Chondrocyte (in vitro differentiated cells): ENCODE results near the gene CCNL1. TPM values are rescaled to one million over a fixed set of nuclear protein-coding genes. Genes with fewer than 3 reads are reported as not detected.
A peak's percentile ranks its signal among the peaks of the same experiment; 100 is the strongest.
"Not testable (repeated sequence)": the region's sequence is repeated elsewhere in the genome, so short reads cannot be mapped to it uniquely, and the experiment has no call there.

Experiments
- DNase-seq: peaks from one replicate; pipeline ENCODE4 v3.0.0; 2021; ENCODE audit warnings: mixed read lengths, low spot score
- H3K27ac Mint-ChIP-seq: one replicate; pipeline ENCODE4 v1.8.0; 2021; ENCODE audit warnings: mild to moderate bottlenecking, moderate library complexity, mixed read lengths; ENCODE audit not compliant: unreplicated experiment
- H3K27me3 Mint-ChIP-seq: 2 replicates; pipeline ENCODE4 v1.8.0; 2021; ENCODE audit warnings: low read depth, mixed read lengths
- H3K36me3 Mint-ChIP-seq: 2 replicates; pipeline ENCODE4 v1.8.0; 2021; ENCODE audit warnings: low read depth, mixed read lengths
- H3K4me1 Mint-ChIP-seq: 2 replicates; pipeline ENCODE4 v1.8.0; 2021; ENCODE audit warnings: low read depth, mild to moderate bottlenecking, mixed read lengths
- H3K4me3 Mint-ChIP-seq: one replicate; pipeline ENCODE4 v1.8.0; 2021; ENCODE audit warnings: mild to moderate bottlenecking, moderate library complexity, mixed read lengths; ENCODE audit not compliant: unreplicated experiment
- H3K9me3 Mint-ChIP-seq: 2 replicates; pipeline ENCODE4 v1.8.0; 2021; ENCODE audit warnings: low read depth, mixed read lengths
- CTCF ChIP-seq: fragments of 200-600 bp; sonication (generic); IDR thresholded peaks from 2 replicates; pipeline ENCODE4 v1.5.0; 2021; ENCODE audit warnings: antibody characterized with exemption, mild to moderate bottlenecking, moderate library complexity
- total RNA-seq: library from RNA; stranded (reverse); gene quantifications from 3 replicates; pipeline ENCODE4 v1.2.1, GENCODE V29; 2021

CCNL1 gene
- total RNA-seq, 1 donor from 2014 or later: 63.9 TPM

DNA sequence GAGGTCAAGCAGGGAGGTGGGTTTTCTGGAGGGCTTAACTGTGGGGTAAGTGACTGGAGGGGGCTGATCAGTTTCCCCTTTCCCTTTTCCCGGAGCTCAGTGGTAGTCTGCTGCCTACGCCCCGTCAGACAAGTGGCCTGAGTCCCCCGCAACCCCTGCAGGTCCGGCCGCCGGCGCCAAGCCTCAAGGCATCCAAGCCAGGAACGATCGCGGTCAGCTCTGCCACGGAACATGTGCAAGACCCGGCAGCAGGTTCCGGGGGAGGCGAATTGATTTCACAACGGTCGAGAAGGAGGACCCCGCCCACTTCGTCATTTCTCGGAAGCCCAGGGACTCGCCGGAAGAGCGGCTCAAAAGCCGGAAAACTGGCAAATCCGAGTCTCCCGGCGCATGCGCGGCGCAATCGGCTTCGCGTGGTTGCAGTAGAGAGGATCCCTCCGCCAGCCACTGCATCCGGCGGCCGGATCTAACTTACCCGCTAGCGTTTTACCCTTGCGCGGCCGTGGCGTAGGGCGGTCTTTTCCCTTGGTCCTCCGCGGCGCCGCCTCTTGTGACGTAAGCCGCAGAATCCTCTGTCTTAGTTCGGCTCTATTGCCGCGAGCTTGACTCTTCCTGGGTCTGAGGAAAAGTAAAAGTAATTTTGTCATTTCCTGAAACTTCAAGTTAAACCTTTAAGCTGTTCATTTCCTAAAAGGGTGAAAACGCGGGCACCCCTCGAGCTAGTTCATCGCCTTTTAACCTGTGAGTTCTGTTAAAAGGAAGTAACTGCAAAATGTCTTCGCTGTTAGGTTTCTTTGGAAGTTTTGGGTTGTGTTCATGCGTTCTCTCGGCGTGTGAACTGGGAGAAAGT, 14.9 kb upstream of the CCNL1 start:
- no peaks in the 10 kb centered on the region for H3K9me3 Mint-ChIP-seq
- no peak for TF ChIP-seq CTCF
- no peaks in the 10 kb centered on the region for H3K27me3 Mint-ChIP-seq
- peak overlapping the region; percentile 83 for H3K4me3 Mint-ChIP-seq
- H3K27ac Mint-ChIP-seq: peak overlapping the region; percentile 97
- DNase-seq: peak; percentile 100
- no peaks in the 10 kb centered on the region for H3K36me3 Mint-ChIP-seq
- peaks cover 17% of the 10 kb centered on the region for H3K4me1 Mint-ChIP-seq

DNA sequence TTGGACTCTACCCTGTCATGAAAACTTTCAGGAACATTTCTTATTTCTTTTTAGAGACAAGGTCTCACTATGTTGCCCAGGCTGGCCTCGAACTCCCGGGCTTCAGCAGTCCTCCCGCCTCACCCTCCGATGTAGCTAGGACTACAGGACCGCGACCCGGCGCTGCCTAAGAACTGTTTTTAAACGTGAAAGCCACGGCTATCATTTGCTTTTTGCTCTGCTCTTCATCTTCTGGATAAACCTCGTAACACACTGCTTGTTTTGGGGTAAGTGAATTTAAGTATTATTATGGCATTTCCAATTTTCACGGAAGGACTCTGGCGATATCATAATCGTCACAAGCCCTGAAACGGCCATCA, 14.3 kb upstream of the CCNL1 start:
- Mint-ChIP-seq H3K27me3 (no peaks in the 10 kb centered on the region), H3K9me3 (no peaks in the 10 kb centered on the region), H3K4me3 (peak overlapping the region; percentile 83), H3K4me1 (peaks cover 17% of the 10 kb centered on the region), H3K27ac (peak overlapping the region; percentile 97), H3K36me3 (no peaks in the 10 kb centered on the region)
- no peak for DNase-seq
- TF ChIP-seq CTCF: no peak

GRCh38 chr3:157173343-157173742, 13.4 kb upstream of the CCNL1 start:
- not testable (repeated sequence) for H3K9me3 Mint-ChIP-seq

GRCh38 chr3:157172746-157173145, 12.8 kb upstream of the CCNL1 start:
- Mint-ChIP-seq H3K9me3 (no peaks in the 10 kb centered on the region), H3K27me3 (no peaks in the 10 kb centered on the region), H3K36me3 (no peaks in the 10 kb centered on the region), H3K4me1 (peaks cover 17% of the 10 kb centered on the region), H3K27ac (no peak overlapping the region), H3K4me3 (no peak overlapping the region)
- no peak for DNase-seq
- TF ChIP-seq CTCF: no peak

More at GRCh38 chr3:157173343-157173742, 13.4 kb upstream of the CCNL1 start:
- peaks cover 17% of the 10 kb centered on the region for H3K4me1 Mint-ChIP-seq
- not testable (repeated sequence) for H3K4me3 Mint-ChIP-seq, H3K27ac Mint-ChIP-seq, H3K27me3 Mint-ChIP-seq, H3K36me3 Mint-ChIP-seq, DNase-seq

GRCh38 chr3:157170861-157171260, 10.9 kb upstream of the CCNL1 start:
- no peaks in the 10 kb centered on the region for H3K27me3 Mint-ChIP-seq
- H3K9me3 Mint-ChIP-seq: no peaks in the 10 kb centered on the region

More at GRCh38 chr3:157170861-157171260, 10.9 kb upstream of the CCNL1 start:
- DNase-seq: no peak
- no peak overlapping the region for H3K27ac Mint-ChIP-seq
- TF ChIP-seq CTCF: no peak
- H3K4me1 Mint-ChIP-seq: peaks cover 9% of the 10 kb centered on the region
- no peak overlapping the region for H3K4me3 Mint-ChIP-seq
- no peaks in the 10 kb centered on the region for H3K36me3 Mint-ChIP-seq
